GM23338 (cell line): ENCODE data around the gene RARRES2. TPM values are rescaled to one million over a fixed set of nuclear protein-coding genes. Genes with fewer than 3 reads are reported as not detected.

ENCODE experiments used
- ATAC-seq: fragments of 200-7000 bp; cut with Tn5 transposase; 3 replicates; pipeline ENCODE4 v1.9.1; 2020
- DNase-seq: peaks from one replicate; pipeline ENCODE4 v3.0.0-alpha.2; 2015; ENCODE audit warnings: low spot score
- H2AFZ ChIP-seq: fragments of 200-600 bp; sonication (generic); 2 replicates; pipeline ENCODE4 v1.8.0; 2016; ENCODE audit warnings: antibody characterized with exemption, mild to moderate bottlenecking, moderate library complexity
- H3F3A ChIP-seq: fragments of 200-600 bp; sonication (generic); replicated peaks from 2 replicates; pipeline ENCODE4 v1.8.0; 2017; ENCODE audit warnings: antibody characterized with exemption, mixed run types, low read depth
- H3K27ac ChIP-seq: fragments of 200-600 bp; sonication (generic); 2 replicates; pipeline ENCODE4 v1.6.1; 2016; ENCODE audit warnings: low read depth
- H3K27me3 ChIP-seq: fragments of 200-600 bp; sonication (generic); 2 replicates; pipeline ENCODE4 v1.8.0; 2016; ENCODE audit warnings: mild to moderate bottlenecking, mixed run types, moderate library complexity; ENCODE audit not compliant: insufficient read depth
- H3K36me3 ChIP-seq: fragments of 200-600 bp; sonication (generic); 2 replicates; pipeline ENCODE4 v1.8.0; 2016; ENCODE audit warnings: mild to moderate bottlenecking; ENCODE audit not compliant: insufficient read depth
- H3K4me1 ChIP-seq: fragments of 200-600 bp; sonication (generic); 2 replicates; pipeline ENCODE4 v1.8.0; 2016; ENCODE audit warnings: mild to moderate bottlenecking, moderate library complexity; ENCODE audit not compliant: insufficient read depth
- H3K4me2 ChIP-seq: fragments of 200-600 bp; sonication (generic); 2 replicates; pipeline ENCODE4 v1.7.1; 2017; ENCODE audit warnings: mixed run types
- H3K4me3 ChIP-seq: fragments of 200-600 bp; sonication (generic); 2 replicates; pipeline ENCODE4 v1.6.1; 2016; ENCODE audit warnings: mixed run types
- H3K79me2 ChIP-seq: fragments of 200-600 bp; sonication (generic); replicated peaks from 2 replicates; pipeline ENCODE4 v1.8.0; 2017; ENCODE audit warnings: mild to moderate bottlenecking; ENCODE audit not compliant: insufficient read depth
- H3K9me2 ChIP-seq: fragments of 200-600 bp; sonication (generic); 2 replicates; pipeline ENCODE4 v1.8.0; 2017; ENCODE audit not compliant: insufficient read depth
- H4K20me1 ChIP-seq: fragments of 200-600 bp; sonication (generic); replicated peaks from 2 replicates; pipeline ENCODE4 v1.8.0; 2017; ENCODE audit warnings: mild to moderate bottlenecking; ENCODE audit not compliant: insufficient read depth
- H3K27ac Mint-ChIP-seq: 2 replicates; pipeline ENCODE4 v1.8.0; 2020; ENCODE audit warnings: inconsistent platforms, mild to moderate bottlenecking, moderate library complexity, mixed read lengths
- H3K27me3 Mint-ChIP-seq: 3 replicates; pipeline ENCODE4 v1.8.0; 2022; ENCODE audit warnings: low read depth, mild to moderate bottlenecking, moderate library complexity, mixed read lengths, inconsistent platforms; ENCODE audit not compliant: insufficient read depth, poor library complexity
- H3K36me3 Mint-ChIP-seq: 3 replicates; pipeline ENCODE4 v1.8.0; 2021; ENCODE audit warnings: low read depth, mild to moderate bottlenecking, inconsistent platforms, moderate library complexity, mixed read lengths
- H3K4me1 Mint-ChIP-seq: 3 replicates; pipeline ENCODE4 v1.8.0; 2020; ENCODE audit warnings: mild to moderate bottlenecking, inconsistent platforms, mixed read lengths
- H3K4me3 Mint-ChIP-seq: 3 replicates; pipeline ENCODE4 v1.8.0; 2021; ENCODE audit warnings: moderate library complexity, mild to moderate bottlenecking, inconsistent platforms, mixed read lengths
- H3K9me3 Mint-ChIP-seq: 3 replicates; pipeline ENCODE4 v1.8.0; 2020; ENCODE audit warnings: moderate library complexity, mild to moderate bottlenecking, inconsistent platforms, mixed read lengths
- CREB1 ChIP-seq: fragments of 250-450 bp; sonication (Bioruptor Pico); IDR thresholded peaks from 2 replicates; pipeline ENCODE4 v1.5.0; 2020; ENCODE audit warnings: low read depth, mild to moderate bottlenecking, moderate library complexity
- CTCF ChIP-seq, 2 experiments: fragments of 200-600 bp in 1 of 2; sonication (generic) in 1 of 2; conservative IDR thresholded peaks; 2 replicates each; pipeline versions ENCODE4 v1.5.1 to v1.6.1; 2016 to 2017; ENCODE audit warnings: antibody characterized with exemption in 2 of 2, low read depth in 2 of 2, mild to moderate bottlenecking in 2 of 2, moderate library complexity in 1 of 2
- ETS1 ChIP-seq: IDR thresholded peaks from 2 replicates; pipeline ENCODE4 v1.6.1; 2016; ENCODE audit warnings: antibody characterized with exemption
- EZH2 ChIP-seq: fragments of 200-600 bp; sonication (generic); IDR thresholded peaks from one replicate; pipeline ENCODE4 v1.8.0; 2017; ENCODE audit warnings: antibody characterized with exemption, mild to moderate bottlenecking, low read depth; ENCODE audit not compliant: unreplicated experiment
- EZH2phosphoT487 ChIP-seq: fragments of 200-600 bp; sonication (generic); IDR thresholded peaks from one replicate; pipeline ENCODE4 v1.8.1; 2018; ENCODE audit warnings: antibody characterized with exemption; ENCODE audit not compliant: unreplicated experiment
- JUNB ChIP-seq: IDR thresholded peaks from one replicate; pipeline ENCODE4 v1.6.1; 2016; ENCODE audit warnings: antibody characterized with exemption; ENCODE audit not compliant: unreplicated experiment
- NANOG ChIP-seq: IDR thresholded peaks from 2 replicates; pipeline ENCODE4 v1.6.1; 2016; ENCODE audit warnings: antibody characterized with exemption, borderline replicate concordance
- POLR2AphosphoS5 ChIP-seq: IDR thresholded peaks from 2 replicates; pipeline ENCODE4 v1.6.1; 2016; ENCODE audit warnings: antibody characterized with exemption, low read depth
- REST ChIP-seq: IDR thresholded peaks from one replicate; pipeline ENCODE4 v1.6.1; 2018; ENCODE audit warnings: antibody characterized with exemption; ENCODE audit not compliant: unreplicated experiment
- STAT1 ChIP-seq: IDR thresholded peaks from one replicate; pipeline ENCODE4 v1.6.1; 2016; ENCODE audit warnings: antibody characterized with exemption; ENCODE audit not compliant: unreplicated experiment
- ZNF114 ChIP-seq: fragments of 250-450 bp; sonication (Bioruptor Pico); IDR thresholded peaks from 2 replicates; pipeline ENCODE4 v1.5.0; 2020; ENCODE audit warnings: mild to moderate bottlenecking, moderate library complexity
- ZNF331 ChIP-seq: fragments of 250-450 bp; sonication (Bioruptor Pico); IDR thresholded peaks from 2 replicates; pipeline ENCODE4 v1.5.0; 2020; ENCODE audit warnings: low read depth, mild to moderate bottlenecking, moderate library complexity
- ZNF462 ChIP-seq: fragments of 250-450 bp; sonication (Bioruptor Pico); IDR thresholded peaks from 2 replicates; pipeline ENCODE4 v1.5.0; 2020; ENCODE audit warnings: mild to moderate bottlenecking, moderate library complexity
- polyA plus RNA-seq: library from polyadenylated mRNA; unstranded; fragments of >200 nt; fragmentation: Nextera tagmentation; extraction: Ambion mirVana; gene quantifications from 2 replicates; pipeline ENCODE4 v1.2.1, GENCODE V29; 2016
- total RNA-seq: library from RNA; depleted of rRNA; stranded (reverse); fragments of >200 nt; shearing (Covaris generic); gene quantifications from 2 replicates; pipeline ENCODE4 v1.2.3, GENCODE V29; 2014

Gene RARRES2
- total and polyA plus RNA-seq, 2 experiments from 2014 or later: 169 to 314 TPM

GRCh38 chr7:150370612-150371071, 29.2 kb upstream of the RARRES2 start:
- Histone ChIP-seq H3K4me1 (peaks cover 46% of the 10 kb centered on the region), H3K4me2 (peak overlapping the region; percentile 96), H3F3A (peaks cover 19% of the 10 kb centered on the region), H3K27ac (peak overlapping the region; percentile 96), H3K4me3 (peak overlapping the region; percentile 81; the same call in 1 of the 2 replicates), H4K20me1 (peaks cover 5% of the 10 kb centered on the region), H2AFZ (no peak overlapping the region), H3K9me2 (no peaks in the 10 kb centered on the region), H3K27me3 (no peaks in the 10 kb centered on the region), H3K79me2 (peaks cover 47% of the 10 kb centered on the region), H3K36me3 (0 out of 2 replicates have a peak, but pooled peaks cover 3% of the 10 kb centered on the region)
- peaks cover 30% of the 10 kb centered on the region for H3K27me3 Mint-ChIP-seq
- H3K4me3 Mint-ChIP-seq: peak overlapping the region; percentile 98
- H3K4me1 Mint-ChIP-seq: peaks cover 58% of the 10 kb centered on the region
- ATAC-seq (no peak), DNase-seq (no peak)
- H3K27ac Mint-ChIP-seq: peak overlapping the region; percentile 100
- TF ChIP-seq CREB1 (CRISPR knock-in tag): no peak
- TF ChIP-seq EZH2phosphoT487: no peak
- no peak for TF ChIP-seq CTCF (conservative IDR thresholded peaks at IDR 0.05; ENCODE audit: low read depth in 2 of 2)
- TF ChIP-seq NANOG: no peak
- no peak for TF ChIP-seq EZH2
- TF ChIP-seq STAT1: no peak
- no peak for TF ChIP-seq JUNB
- no peak for TF ChIP-seq ZNF114 (CRISPR knock-in tag)
- no peak for TF ChIP-seq REST
- TF ChIP-seq ZNF331 (CRISPR knock-in tag): no peak
- TF ChIP-seq ETS1: no peak
- TF ChIP-seq ZNF462: no peak
- no peak for TF ChIP-seq POLR2AphosphoS5
- peaks cover 56% of the 10 kb centered on the region for H3K36me3 Mint-ChIP-seq
- no peaks in the 10 kb centered on the region for H3K9me3 Mint-ChIP-seq
